ENCODE measurements around the gene ZNF17. TPM values are rescaled to one million over a fixed set of nuclear protein-coding genes. Genes with fewer than 3 reads are reported as not detected.

The ZNF17 gene
- polyA plus RNA-seq, 2 of the 4 experiments (the other 2 are of a cell fraction) = 4.1 to 6.4 TPM

DNA sequence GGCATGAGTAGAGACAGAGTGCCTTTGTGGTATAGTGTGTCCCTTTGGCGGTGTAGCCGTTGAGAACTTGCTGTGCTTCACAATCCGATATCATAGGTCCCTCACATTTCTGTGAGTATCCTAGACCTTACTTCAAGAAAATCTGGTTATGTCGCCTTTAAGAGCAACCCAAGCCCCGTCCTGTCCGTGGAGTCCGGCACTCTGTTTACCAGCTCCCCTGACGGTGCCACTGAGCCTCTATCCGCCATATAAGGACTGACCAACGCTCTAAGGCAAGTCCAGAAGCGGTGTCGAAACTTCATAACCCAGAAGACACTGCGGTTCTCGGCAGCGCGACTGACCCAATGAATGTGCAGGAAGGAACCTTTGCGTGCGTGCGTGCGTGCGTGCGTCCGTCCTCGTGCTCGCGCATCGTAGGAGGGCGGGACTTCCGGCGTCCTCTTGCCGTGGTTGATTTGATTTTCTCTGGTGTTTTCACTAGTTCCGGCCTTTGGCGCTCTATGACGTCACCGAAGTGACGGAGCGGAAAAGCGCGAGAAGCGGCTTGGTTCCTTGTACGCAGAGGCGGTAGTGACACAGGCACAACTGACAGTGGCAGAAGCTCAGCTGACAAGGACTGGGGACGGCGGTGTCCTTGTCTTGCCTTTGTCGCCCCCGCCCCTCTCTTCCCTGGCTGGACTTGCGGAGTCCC lies 47.8 kb upstream of the ZNF17 start, which contains the start of the genes TRAPPC2B and ZNF547:
Gene TRAPPC2B, plus strand, starts transcription at position 555 of the 691 bp plus-strand sequence. CDS start 1,283 bp downstream, outside the sequence.
Gene ZNF547, plus strand, starts transcription at position 555 of the 691 bp plus-strand sequence. CDS start 5,005 bp downstream, outside the sequence.
- FAIRE-seq (peak; percentile 99), DNase-seq (ENCODE audit: low read depth in 1 of 2, low spot score in 1 of 2) (peak; percentile 96 to 100), ATAC-seq (peak; percentile 97 to 99)
- peak within 1 kb of the TSS; percentile 64 for H3K4me2 ChIP-seq
- WGBS (ENCODE audit: missing lambda C conversion rate) = 3% methylated on average over 43 of the region's 47 CpGs
- POLR2A ChIA-PET = interaction anchor here (0.5 to 2.5 kb wide), 4 partner anchors 12 to 416 kb away, joined by 3 to 12 read pairs (median 4); partner anchors contain the start of genes ZNF304, ZNF548 and ZNF805
- H3K9me3 ChIP-seq = peaks cover 95% of the 10 kb centered on the region
- no peaks in the 10 kb centered on the region for H3K4me1 ChIP-seq
- peak within 1 kb of the TSS; percentile 64 to 89 for H3K27ac ChIP-seq
- CTCF ChIA-PET = interaction anchor here (0.8 to 1.6 kb wide), 2 partner anchors 30 to 102 kb away, joined by 3 read pairs; no protein-coding TSS in a partner anchor
- H3K4me3 ChIP-seq = peak within 1 kb of the TSS; percentile 66
- TF ChIP-seq, protein P1, sequence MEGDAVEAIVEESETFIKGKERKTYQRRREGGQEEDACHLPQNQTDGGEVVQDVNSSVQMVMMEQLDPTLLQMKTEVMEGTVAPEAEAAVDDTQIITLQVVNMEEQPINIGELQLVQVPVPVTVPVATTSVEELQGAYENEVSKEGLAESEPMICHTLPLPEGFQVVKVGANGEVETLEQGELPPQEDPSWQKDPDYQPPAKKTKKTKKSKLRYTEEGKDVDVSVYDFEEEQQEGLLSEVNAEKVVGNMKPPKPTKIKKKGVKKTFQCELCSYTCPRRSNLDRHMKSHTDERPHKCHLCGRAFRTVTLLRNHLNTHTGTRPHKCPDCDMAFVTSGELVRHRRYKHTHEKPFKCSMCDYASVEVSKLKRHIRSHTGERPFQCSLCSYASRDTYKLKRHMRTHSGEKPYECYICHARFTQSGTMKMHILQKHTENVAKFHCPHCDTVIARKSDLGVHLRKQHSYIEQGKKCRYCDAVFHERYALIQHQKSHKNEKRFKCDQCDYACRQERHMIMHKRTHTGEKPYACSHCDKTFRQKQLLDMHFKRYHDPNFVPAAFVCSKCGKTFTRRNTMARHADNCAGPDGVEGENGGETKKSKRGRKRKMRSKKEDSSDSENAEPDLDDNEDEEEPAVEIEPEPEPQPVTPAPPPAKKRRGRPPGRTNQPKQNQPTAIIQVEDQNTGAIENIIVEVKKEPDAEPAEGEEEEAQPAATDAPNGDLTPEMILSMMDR (IDR thresholded peaks at IDR 0.05) = no peak
- no peak for TF ChIP-seq HOXB5 (CRISPR knock-in tag; IDR thresholded peaks at IDR 0.05)
- TF ChIP-seq, protein P2, sequence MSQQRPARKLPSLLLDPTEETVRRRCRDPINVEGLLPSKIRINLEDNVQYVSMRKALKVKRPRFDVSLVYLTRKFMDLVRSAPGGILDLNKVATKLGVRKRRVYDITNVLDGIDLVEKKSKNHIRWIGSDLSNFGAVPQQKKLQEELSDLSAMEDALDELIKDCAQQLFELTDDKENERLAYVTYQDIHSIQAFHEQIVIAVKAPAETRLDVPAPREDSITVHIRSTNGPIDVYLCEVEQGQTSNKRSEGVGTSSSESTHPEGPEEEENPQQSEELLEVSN (IDR thresholded peaks at IDR 0.05; ENCODE audit: borderline replicate concordance, low read depth) = peak; percentile 41; the same call in 1 of the 2 replicates
- TF ChIP-seq SREBF2 (IDR thresholded peaks at IDR 0.05) = no peak
- no peak for TF ChIP-seq HEYL (CRISPR knock-in tag; IDR thresholded peaks at IDR 0.05)
- TF ChIP-seq, protein P3, sequence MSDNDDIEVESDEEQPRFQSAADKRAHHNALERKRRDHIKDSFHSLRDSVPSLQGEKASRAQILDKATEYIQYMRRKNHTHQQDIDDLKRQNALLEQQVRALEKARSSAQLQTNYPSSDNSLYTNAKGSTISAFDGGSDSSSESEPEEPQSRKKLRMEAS (IDR thresholded peaks at IDR 0.05) = peak; percentile 89
- TF ChIP-seq, protein P4, sequence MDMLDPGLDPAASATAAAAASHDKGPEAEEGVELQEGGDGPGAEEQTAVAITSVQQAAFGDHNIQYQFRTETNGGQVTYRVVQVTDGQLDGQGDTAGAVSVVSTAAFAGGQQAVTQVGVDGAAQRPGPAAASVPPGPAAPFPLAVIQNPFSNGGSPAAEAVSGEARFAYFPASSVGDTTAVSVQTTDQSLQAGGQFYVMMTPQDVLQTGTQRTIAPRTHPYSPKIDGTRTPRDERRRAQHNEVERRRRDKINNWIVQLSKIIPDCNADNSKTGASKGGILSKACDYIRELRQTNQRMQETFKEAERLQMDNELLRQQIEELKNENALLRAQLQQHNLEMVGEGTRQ (IDR thresholded peaks at IDR 0.05) = no peak
- no peak for TF ChIP-seq RCOR1 (IDR thresholded peaks at IDR 0.05; ENCODE audit: low read depth, low read length)
- no peak for TF ChIP-seq HOXA7 (CRISPR knock-in tag; IDR thresholded peaks at IDR 0.05)
- TF ChIP-seq RFX5 (IDR thresholded peaks at IDR 0.05) = no peak
- TF ChIP-seq ZFP36 (IDR thresholded peaks at IDR 0.05; ENCODE audit: borderline replicate concordance, partially characterized antibody) = no peak
- no peak for TF ChIP-seq RARB (CRISPR knock-in tag; IDR thresholded peaks at IDR 0.05)
- no peak for TF ChIP-seq CBX2 (IDR thresholded peaks at IDR 0.05; ENCODE audit: borderline replicate concordance, low read depth)
- TF ChIP-seq PHF8 (IDR thresholded peaks at IDR 0.05; ENCODE audit: borderline replicate concordance, low read depth) = no peak
- no peak for TF ChIP-seq EP300 (IDR thresholded peaks at IDR 0.05)
- TF ChIP-seq, protein P5, sequence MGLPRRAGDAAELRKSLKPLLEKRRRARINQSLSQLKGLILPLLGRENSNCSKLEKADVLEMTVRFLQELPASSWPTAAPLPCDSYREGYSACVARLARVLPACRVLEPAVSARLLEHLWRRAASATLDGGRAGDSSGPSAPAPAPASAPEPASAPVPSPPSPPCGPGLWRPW (IDR thresholded peaks at IDR 0.05) = no peak
- TF ChIP-seq HOXB13 (CRISPR knock-in tag; IDR thresholded peaks at IDR 0.05; ENCODE audit: low read depth) = no peak
- TF ChIP-seq, protein P6, sequence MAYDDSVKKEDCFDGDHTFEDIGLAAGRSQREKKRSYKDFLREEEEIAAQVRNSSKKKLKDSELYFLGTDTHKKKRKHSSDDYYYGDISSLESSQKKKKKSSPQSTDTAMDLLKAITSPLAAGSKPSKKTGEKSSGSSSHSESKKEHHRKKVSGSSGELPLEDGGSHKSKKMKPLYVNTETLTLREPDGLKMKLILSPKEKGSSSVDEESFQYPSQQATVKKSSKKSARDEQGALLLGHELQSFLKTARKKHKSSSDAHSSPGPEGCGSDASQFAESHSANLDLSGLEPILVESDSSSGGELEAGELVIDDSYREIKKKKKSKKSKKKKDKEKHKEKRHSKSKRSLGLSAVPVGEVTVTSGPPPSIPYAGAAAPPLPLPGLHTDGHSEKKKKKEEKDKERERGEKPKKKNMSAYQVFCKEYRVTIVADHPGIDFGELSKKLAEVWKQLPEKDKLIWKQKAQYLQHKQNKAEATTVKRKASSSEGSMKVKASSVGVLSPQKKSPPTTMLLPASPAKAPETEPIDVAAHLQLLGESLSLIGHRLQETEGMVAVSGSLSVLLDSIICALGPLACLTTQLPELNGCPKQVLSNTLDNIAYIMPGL (CRISPR knock-in tag; IDR thresholded peaks at IDR 0.05; ENCODE audit: borderline replicate concordance) = no peak
- no peak for TF ChIP-seq EHMT2 (IDR thresholded peaks at IDR 0.05; ENCODE audit: low read depth)
- no peak for TF ChIP-seq SMC3 (IDR thresholded peaks at IDR 0.05)
- no peak for TF ChIP-seq POLR2A (IDR thresholded peaks at IDR 0.05; ENCODE audit: low read length)
- peak; percentile 16 to 67; a peak in 1 of 4 replicates for TF ChIP-seq CEBPB (IDR thresholded peaks at IDR 0.05)
- TF ChIP-seq KDM1A (IDR thresholded peaks at IDR 0.05; ENCODE audit: low read depth) = no peak
- no peak for TF ChIP-seq ZSCAN20 (CRISPR knock-in tag; IDR thresholded peaks at IDR 0.05)
- TF ChIP-seq CHD4 (IDR thresholded peaks at IDR 0.05; ENCODE audit: borderline replicate concordance) = no peak
- TF ChIP-seq ZC3H11A (IDR thresholded peaks at IDR 0.05) = no peak
- no peak for TF ChIP-seq NR3C1 (IDR thresholded peaks at IDR 0.05)
- TF ChIP-seq HDAC2 (IDR thresholded peaks at IDR 0.05) = no peak
- TF ChIP-seq, protein P7, sequence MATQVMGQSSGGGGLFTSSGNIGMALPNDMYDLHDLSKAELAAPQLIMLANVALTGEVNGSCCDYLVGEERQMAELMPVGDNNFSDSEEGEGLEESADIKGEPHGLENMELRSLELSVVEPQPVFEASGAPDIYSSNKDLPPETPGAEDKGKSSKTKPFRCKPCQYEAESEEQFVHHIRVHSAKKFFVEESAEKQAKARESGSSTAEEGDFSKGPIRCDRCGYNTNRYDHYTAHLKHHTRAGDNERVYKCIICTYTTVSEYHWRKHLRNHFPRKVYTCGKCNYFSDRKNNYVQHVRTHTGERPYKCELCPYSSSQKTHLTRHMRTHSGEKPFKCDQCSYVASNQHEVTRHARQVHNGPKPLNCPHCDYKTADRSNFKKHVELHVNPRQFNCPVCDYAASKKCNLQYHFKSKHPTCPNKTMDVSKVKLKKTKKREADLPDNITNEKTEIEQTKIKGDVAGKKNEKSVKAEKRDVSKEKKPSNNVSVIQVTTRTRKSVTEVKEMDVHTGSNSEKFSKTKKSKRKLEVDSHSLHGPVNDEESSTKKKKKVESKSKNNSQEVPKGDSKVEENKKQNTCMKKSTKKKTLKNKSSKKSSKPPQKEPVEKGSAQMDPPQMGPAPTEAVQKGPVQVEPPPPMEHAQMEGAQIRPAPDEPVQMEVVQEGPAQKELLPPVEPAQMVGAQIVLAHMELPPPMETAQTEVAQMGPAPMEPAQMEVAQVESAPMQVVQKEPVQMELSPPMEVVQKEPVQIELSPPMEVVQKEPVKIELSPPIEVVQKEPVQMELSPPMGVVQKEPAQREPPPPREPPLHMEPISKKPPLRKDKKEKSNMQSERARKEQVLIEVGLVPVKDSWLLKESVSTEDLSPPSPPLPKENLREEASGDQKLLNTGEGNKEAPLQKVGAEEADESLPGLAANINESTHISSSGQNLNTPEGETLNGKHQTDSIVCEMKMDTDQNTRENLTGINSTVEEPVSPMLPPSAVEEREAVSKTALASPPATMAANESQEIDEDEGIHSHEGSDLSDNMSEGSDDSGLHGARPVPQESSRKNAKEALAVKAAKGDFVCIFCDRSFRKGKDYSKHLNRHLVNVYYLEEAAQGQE (IDR thresholded peaks at IDR 0.05) = peak; percentile 44; the same call in 1 of the 2 replicates
- TF ChIP-seq, protein P8, sequence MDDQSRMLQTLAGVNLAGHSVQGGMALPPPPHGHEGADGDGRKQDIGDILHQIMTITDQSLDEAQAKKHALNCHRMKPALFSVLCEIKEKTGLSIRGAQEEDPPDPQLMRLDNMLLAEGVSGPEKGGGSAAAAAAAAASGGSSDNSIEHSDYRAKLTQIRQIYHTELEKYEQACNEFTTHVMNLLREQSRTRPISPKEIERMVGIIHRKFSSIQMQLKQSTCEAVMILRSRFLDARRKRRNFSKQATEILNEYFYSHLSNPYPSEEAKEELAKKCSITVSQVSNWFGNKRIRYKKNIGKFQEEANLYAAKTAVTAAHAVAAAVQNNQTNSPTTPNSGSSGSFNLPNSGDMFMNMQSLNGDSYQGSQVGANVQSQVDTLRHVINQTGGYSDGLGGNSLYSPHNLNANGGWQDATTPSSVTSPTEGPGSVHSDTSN (IDR thresholded peaks at IDR 0.05) = no peak
- TF ChIP-seq ZNF302 (CRISPR knock-in tag; IDR thresholded peaks at IDR 0.05) = no peak
